H1 (cell line): ENCODE data around the gene FRMPD2. TPM values are rescaled to one million over a fixed set of nuclear protein-coding genes. Genes with fewer than 3 reads are reported as not detected.

Source experiments
- CTCF ChIA-PET: fragments of 300-600 bp; sonication (Branson Sonifier 250); formaldehyde crosslinking; loops from one replicate; lab custom pipeline; 2021; ENCODE audit not compliant: partially characterized antibody; lab: Charles Lee
- POLR2A ChIA-PET: fragments of 300-600 bp; sonication (Branson Sonifier 250); formaldehyde crosslinking; loops from one replicate; lab custom pipeline; 2021; ENCODE audit warnings: inconsistent platforms; ENCODE audit not compliant: partially characterized antibody; lab: Charles Lee
- DNase-seq, 2 experiments: peaks; one replicate each; pipeline versions ENCODE4 v3.0.0 to v3.0.0-alpha.2; 2010 to 2022; ENCODE audit warnings: low spot score in 2 of 2, low read depth in 1 of 2, mixed read lengths in 1 of 2
- FAIRE-seq: peaks from 2 replicates; lab custom pipeline; 2011; peaks lifted over from hg19 to GRCh38; lab: Jason Lieb, UNC
- H2AFZ ChIP-seq: 2 replicates; pipeline ENCODE4 v1.8.1; 2012; ENCODE audit warnings: low read length, inconsistent platforms
- H2AK5ac ChIP-seq: 2 replicates; pipeline ENCODE4 v1.6.1; 2013; ENCODE audit warnings: low read depth, low read length
- H2BK120ac ChIP-seq: replicated peaks from 2 replicates; pipeline ENCODE3; 2013; ENCODE audit warnings: low read depth, low read length, inconsistent platforms
- H2BK12ac ChIP-seq: 2 replicates; pipeline ENCODE4 v1.6.1; 2013; ENCODE audit warnings: low read depth, low read length
- H2BK15ac ChIP-seq: 2 replicates; pipeline ENCODE4 v1.6.1; 2013; ENCODE audit warnings: low read length
- H2BK20ac ChIP-seq: 2 replicates; pipeline ENCODE4 v1.6.1; 2013; ENCODE audit warnings: low read length
- H2BK5ac ChIP-seq: 2 replicates; pipeline ENCODE4 v1.6.1; 2013; ENCODE audit warnings: low read depth, low read length
- H3K14ac ChIP-seq: 2 replicates; pipeline ENCODE4 v1.6.1; 2013; ENCODE audit warnings: inconsistent platforms; ENCODE audit not compliant: insufficient read length
- H3K18ac ChIP-seq: 2 replicates; pipeline ENCODE4 v1.6.1; 2013; ENCODE audit warnings: low read length; ENCODE audit errors: extremely low read depth
- H3K23ac ChIP-seq: 2 replicates; pipeline ENCODE4 v1.6.1; 2013; ENCODE audit warnings: inconsistent platforms; ENCODE audit not compliant: insufficient read length
- H3K23me2 ChIP-seq: 2 replicates; pipeline ENCODE4 v1.6.1; 2013; ENCODE audit warnings: low read depth, low read length
- H3K27ac ChIP-seq: 2 replicates; pipeline ENCODE4 v1.6.1; 2011; ENCODE audit warnings: low read depth, low read length, inconsistent platforms
- H3K27me3 ChIP-seq, 4 experiments: replicated peaks in 1 of 4; 1 replicate in 1 of 4; 2 replicates in 3 of 4; pipeline versions ENCODE4 v1.6.1 to v1.8.1; 2011 to 2013; ENCODE audit warnings: low read length in 3 of 4, mild to moderate bottlenecking in 3 of 4, inconsistent platforms in 2 of 4, mixed read lengths in 2 of 4, moderate library complexity in 1 of 4; ENCODE audit not compliant: control insufficient read depth in 3 of 4, insufficient read depth in 3 of 4; ENCODE audit errors: extremely low read depth in 1 of 4
- H3K36me3 ChIP-seq, 4 experiments: 2 replicates each; pipeline versions ENCODE4 v1.6.1 to v1.8.1; 2011 to 2013; ENCODE audit warnings: mild to moderate bottlenecking in 4 of 4, low read length in 3 of 4, moderate library complexity in 2 of 4, control low read depth in 1 of 4, inconsistent platforms in 1 of 4; ENCODE audit not compliant: insufficient read depth in 4 of 4, control insufficient read depth in 2 of 4
- H3K4ac ChIP-seq: replicated peaks from 2 replicates; pipeline ENCODE3; 2013; ENCODE audit warnings: low read length, low read depth, mixed read lengths, inconsistent platforms; ENCODE audit not compliant: insufficient read length
- H3K4me1 ChIP-seq, 4 experiments: replicated peaks in 1 of 4; 1 replicate in 1 of 4; 2 replicates in 3 of 4; pipeline versions ENCODE4 v1.6.1 to v1.8.1; 2011 to 2013; ENCODE audit warnings: low read length in 3 of 4, inconsistent platforms in 2 of 4, mixed read lengths in 1 of 4; ENCODE audit not compliant: insufficient read depth in 4 of 4, control insufficient read depth in 3 of 4
- H3K4me2 ChIP-seq, 2 experiments: 2 replicates each; pipeline versions ENCODE4 v1.6.1 to v1.8.1; 2011 to 2013; ENCODE audit warnings: low read depth in 2 of 2, low read length in 2 of 2, control low read depth in 1 of 2, inconsistent platforms in 1 of 2, mild to moderate bottlenecking in 1 of 2; ENCODE audit not compliant: insufficient read depth in 1 of 2
- H3K4me3 ChIP-seq, 4 experiments: fragments of 200-600, 300-600 bp in 1 of 4; sonication (generic), shearing (Covaris generic), sonication (Bioruptor Twin) in 1 of 4; 2 replicates each; pipeline versions ENCODE4 v1.5.1 to v1.8.1; 2011 to 2016; ENCODE audit warnings: low read length in 4 of 4, low read depth in 3 of 4, control low read depth in 2 of 4, inconsistent platforms in 2 of 4, mild to moderate bottlenecking in 2 of 4, mixed read lengths in 1 of 4, moderate library complexity in 1 of 4; ENCODE audit not compliant: insufficient read depth in 2 of 4; ENCODE audit errors: extremely low read depth in 1 of 4
- H3K56ac ChIP-seq: replicated peaks from 2 replicates; pipeline ENCODE3; 2013; ENCODE audit warnings: low read depth, mild to moderate bottlenecking, mixed read lengths, low read length, inconsistent platforms; ENCODE audit not compliant: insufficient read length
- H3K79me1 ChIP-seq: 2 replicates; pipeline ENCODE4 v1.6.1; 2013; ENCODE audit warnings: low read depth, low read length, control low read depth
- H3K79me2 ChIP-seq, 2 experiments: 2 replicates each; pipeline versions ENCODE4 v1.6.1 to v1.8.1; 2012 to 2013; ENCODE audit warnings: low read length in 2 of 2, mild to moderate bottlenecking in 2 of 2, inconsistent platforms in 1 of 2; ENCODE audit not compliant: insufficient read depth in 2 of 2, control insufficient read depth in 1 of 2
- H3K9ac ChIP-seq, 4 experiments: replicated peaks in 1 of 4; 1 replicate in 1 of 4; 2 replicates in 3 of 4; pipeline versions ENCODE4 v1.6.1 to v1.8.1; 2011 to 2013; ENCODE audit warnings: low read depth in 3 of 4, low read length in 3 of 4, control low read depth in 2 of 4, mild to moderate bottlenecking in 2 of 4, moderate library complexity in 2 of 4, inconsistent platforms in 1 of 4; ENCODE audit errors: extremely low read depth in 1 of 4
- H3K9me3 ChIP-seq, 2 experiments: 2 replicates each; pipeline versions ENCODE4 v1.6.1 to v1.8.1; 2012 to 2013; ENCODE audit warnings: mild to moderate bottlenecking in 2 of 2, moderate library complexity in 2 of 2, control low read depth in 1 of 2, inconsistent platforms in 1 of 2, low read depth in 1 of 2, low read length in 1 of 2, mixed read lengths in 1 of 2; ENCODE audit not compliant: insufficient read depth in 2 of 2
- H4K20me1 ChIP-seq, 2 experiments: replicated peaks in 1 of 2; 2 replicates each; pipeline versions ENCODE3 to v1.8.1; 2011 to 2013; ENCODE audit warnings: inconsistent platforms in 2 of 2, low read length in 2 of 2, mild to moderate bottlenecking in 1 of 2; ENCODE audit not compliant: insufficient read depth in 2 of 2, control insufficient read depth in 1 of 2
- H4K5ac ChIP-seq: 2 replicates; pipeline ENCODE4 v1.6.1; 2013; ENCODE audit warnings: low read length, low read depth, mixed read lengths, inconsistent platforms; ENCODE audit not compliant: insufficient read length
- H4K8ac ChIP-seq: 2 replicates; pipeline ENCODE4 v1.8.0; 2013; ENCODE audit warnings: mild to moderate bottlenecking, moderate library complexity, low read length, inconsistent platforms; ENCODE audit not compliant: insufficient read depth; ENCODE audit errors: extremely low read depth
- H4K91ac ChIP-seq: replicated peaks from 2 replicates; pipeline ENCODE3; 2013; ENCODE audit warnings: low read length, mixed read lengths, inconsistent platforms; ENCODE audit not compliant: insufficient read length
- GABPA ChIP-seq: IDR thresholded peaks from 2 replicates; pipeline ENCODE4 v1.6.1; 2011; ENCODE audit warnings: mild to moderate bottlenecking, low read length, moderate library complexity, borderline replicate concordance; ENCODE audit not compliant: insufficient read depth
- GTF2F1 ChIP-seq: IDR thresholded peaks from 2 replicates; pipeline ENCODE4 v1.6.1; 2012; ENCODE audit warnings: low read depth, low read length, improper control_type of control experiment, borderline replicate concordance
- POU5F1 ChIP-seq: IDR thresholded peaks from 2 replicates; pipeline ENCODE4 v1.6.1; 2011; ENCODE audit warnings: low read depth, mild to moderate bottlenecking, low read length, moderate library complexity
- SIN3A ChIP-seq, 2 experiments: IDR thresholded peaks in 1 of 2; conservative IDR thresholded peaks in 1 of 2; 2 replicates each; pipeline ENCODE4 v1.6.1; 2011 to 2012; ENCODE audit warnings: low read length in 2 of 2, improper control_type of control experiment in 1 of 2, low read depth in 1 of 2, mild to moderate bottlenecking in 1 of 2
- YY1 ChIP-seq: IDR thresholded peaks from 2 replicates; pipeline ENCODE4 v1.6.1; 2011; ENCODE audit warnings: low read depth, mild to moderate bottlenecking, low read length
- WGBS, 2 experiments: shearing (Covaris generic) in 1 of 2; methylation state at CpG; one replicate each; pipeline versions ENCODE4 v1.1.6 to v1.1.7; 2013 to 2015; ENCODE audit warnings: low lambda C conversion rate in 2 of 2, mixed read lengths in 2 of 2, inconsistent platforms in 1 of 2, low coverage in 1 of 2, missing lambda C conversion rate in 1 of 2; ENCODE audit not compliant: insufficient replicate concordance in 2 of 2, insufficient coverage in 1 of 2, insufficient read length in 1 of 2; ENCODE audit errors: extremely low coverage in 1 of 2, missing lambda C conversion rate in 1 of 2; 5-methylcytosine and 5-hydroxymethylcytosine counted together
- polyA plus RNA-seq, 7 experiments: library from polyadenylated mRNA; depleted of rRNA in 3 of 7; stranded (reverse) in 5 of 7; unstranded in 2 of 7; fragments of >200 nt in 5 of 7; fragments of 200-250 nt in 2 of 7; gene quantifications; 1 replicate in 5 of 7; 2 replicates in 1 of 7; 4 replicates in 1 of 7; pipeline versions ENCODE4 v1.2.1 to v1.2.3, GENCODE V29; 2011 to 2013; ENCODE audit warnings: missing spikeins in 2 of 7, mixed read lengths in 2 of 7
- total RNA-seq: library from RNA; stranded (reverse); fragmentation: NEBNext Ultra II Directional; extraction: Animal tissue kit (Norgen Biotek cat#: 25700); gene quantifications from 2 replicates; pipeline ENCODE4 v1.2.1, GENCODE V29; 2021

The FRMPD2 gene
- total and polyA plus RNA-seq, 2 of the 8 experiments (the other 6 are each of a cell fraction or from before 2014, with no cell fraction given) = 0.07 to 0.47 TPM

DNA sequence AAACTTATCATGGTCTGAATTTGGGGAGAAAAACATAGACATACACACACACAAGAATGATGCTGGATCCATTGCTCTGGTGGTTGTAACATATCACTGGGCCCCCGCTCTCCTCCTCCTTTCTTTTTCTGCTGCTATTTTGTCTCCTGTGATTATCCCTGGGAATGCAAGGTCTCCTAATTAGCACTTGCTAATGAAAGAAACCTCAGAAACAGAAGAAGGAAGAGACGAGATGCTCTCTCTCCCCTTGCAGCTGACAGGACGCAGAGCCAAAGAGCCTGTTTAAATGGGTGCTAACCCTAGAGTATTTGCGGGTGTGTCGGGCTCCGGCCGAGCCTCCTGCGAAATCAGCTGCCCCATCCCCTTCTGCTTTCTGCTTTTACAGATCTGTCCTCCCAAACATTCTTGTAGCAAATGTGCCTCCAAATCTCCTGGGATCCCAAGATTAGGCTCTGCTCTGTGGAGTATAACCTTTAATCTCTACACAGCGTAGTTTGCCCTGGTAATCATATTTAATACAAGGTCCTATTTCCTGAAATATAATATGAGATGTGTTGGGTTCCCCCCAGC, 81.5 kb downstream of the FRMPD2 start:
- H4K20me1 ChIP-seq = no peaks in the 10 kb centered on the region
- ChIA-PET CTCF (no interaction called here), POLR2A (no interaction called here)
- H2BK12ac ChIP-seq = no peak overlapping the region
- TF ChIP-seq POU5F1 (no peak), YY1 (no peak), SIN3A (conservative IDR thresholded peaks at IDR 0.05 in 1 of 2, IDR thresholded peaks at IDR 0.05 in 1 of 2; ENCODE audit: low read depth in 1 of 2, low read length in 2 of 2) (no peak), GABPA (no peak), GTF2F1 (no peak)
- H3K18ac ChIP-seq = no peak overlapping the region
- no peaks in the 10 kb centered on the region for H3K36me3 ChIP-seq
- H3K9ac ChIP-seq = no peak overlapping the region
- H2BK20ac ChIP-seq = no peak overlapping the region
- no peak overlapping the region for H2BK15ac ChIP-seq
- H3K4me3 ChIP-seq = no peak overlapping the region
- no peak overlapping the region for H4K8ac ChIP-seq
- H2AK5ac ChIP-seq = no peak overlapping the region
- DNase-seq (no peak), FAIRE-seq (no peak)
- H3K27ac ChIP-seq = no peak overlapping the region
- peaks cover 0 to 4% (median 0%) of the 10 kb centered on the region in 4 experiments; a peak in 2 of 7 replicates for H3K4me1 ChIP-seq
- no peaks in the 10 kb centered on the region; the same call in 1 of the 2 replicates for H3K23me2 ChIP-seq
- no peak overlapping the region for H3K4ac ChIP-seq
- H3K14ac ChIP-seq = no peak overlapping the region
- no peak overlapping the region for H4K91ac ChIP-seq
- no peaks in the 10 kb centered on the region for H3K79me2 ChIP-seq
- no peaks in the 10 kb centered on the region for H3K9me3 ChIP-seq
- H3K23ac ChIP-seq = no peak overlapping the region
- H3K27me3 ChIP-seq = no peaks in the 10 kb centered on the region
- no peak overlapping the region for H3K4me2 ChIP-seq
- no peak overlapping the region for H3K56ac ChIP-seq
- peak overlapping the region; percentile 20; the same call in 1 of the 2 replicates for H2AFZ ChIP-seq
- H2BK120ac ChIP-seq = no peak overlapping the region
- WGBS, 2 experiments = 73% methylated on average over 9 of the region's 9 CpGs; no CpG with 5 or more reads in 1 of the 2 experiments
- no peak overlapping the region for H2BK5ac ChIP-seq
- H3K79me1 ChIP-seq = no peaks in the 10 kb centered on the region
- no peak overlapping the region for H4K5ac ChIP-seq
